ENCODE data around the gene CEP68. TPM values are rescaled to one million over a fixed set of nuclear protein-coding genes. Genes with fewer than 3 reads are reported as not detected.
"Not testable (repeated sequence)": the region's sequence is repeated elsewhere in the genome, so short reads cannot be mapped to it uniquely, and the experiment has no call there.

CEP68 gene
- polyA plus RNA-seq (ENCODE audit: insufficient read length in 4 of 4) = 10 to 100 TPM; 28.4 to 30.1 (median 29.6) TPM

DNA sequence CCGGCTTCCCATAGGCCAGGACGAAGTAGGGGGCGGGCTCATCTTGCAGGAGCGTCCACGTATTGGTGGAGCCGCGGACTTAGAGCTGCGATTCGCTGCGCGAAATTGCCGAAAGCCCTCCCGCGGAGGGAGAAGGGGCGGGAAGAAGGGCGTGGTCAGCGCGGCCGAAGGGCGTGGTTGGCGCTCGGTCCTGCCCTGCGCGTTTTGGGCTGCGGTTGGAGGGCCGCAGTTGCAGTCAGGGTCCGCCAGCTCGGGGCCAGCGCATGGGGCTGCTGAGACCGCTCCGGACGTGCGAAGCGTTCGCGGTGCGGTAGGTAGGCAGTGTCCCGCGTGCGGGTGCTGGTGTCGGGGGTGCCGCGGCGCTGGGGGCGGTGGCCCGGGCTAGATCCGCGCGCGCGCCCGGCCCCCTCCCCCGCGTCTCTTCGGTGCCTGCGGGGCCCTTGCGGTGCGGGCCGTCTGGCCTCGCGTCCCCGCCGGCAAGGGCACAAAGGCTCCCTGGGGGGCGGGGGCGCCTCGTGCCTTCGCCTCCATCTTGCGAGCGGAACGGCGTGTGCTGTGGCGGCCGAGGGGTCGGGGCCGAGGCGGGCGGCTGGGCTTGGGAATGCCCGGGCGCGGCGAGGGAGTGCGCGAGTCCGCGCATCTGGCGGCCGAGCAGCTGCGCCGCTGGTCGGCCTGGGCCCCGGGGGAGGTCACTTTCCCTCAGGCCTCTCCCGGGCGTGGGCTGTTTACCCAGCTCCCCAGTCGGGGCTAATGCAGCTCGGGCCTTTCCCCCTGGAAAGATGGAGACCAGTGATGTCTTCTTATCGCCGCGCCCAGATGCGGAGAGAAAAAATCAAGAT, at the start of gene CEP68:
CEP68 (plus strand) TSS at position 202 of the 839 bp plus-strand sequence. CDS start 13,029 bp downstream, outside the sequence.
- DNase-seq (ENCODE audit: low read depth in 4 of 4, low spot score in 2 of 4) = peak; percentile 88 to 96 (median 92)

DNA sequence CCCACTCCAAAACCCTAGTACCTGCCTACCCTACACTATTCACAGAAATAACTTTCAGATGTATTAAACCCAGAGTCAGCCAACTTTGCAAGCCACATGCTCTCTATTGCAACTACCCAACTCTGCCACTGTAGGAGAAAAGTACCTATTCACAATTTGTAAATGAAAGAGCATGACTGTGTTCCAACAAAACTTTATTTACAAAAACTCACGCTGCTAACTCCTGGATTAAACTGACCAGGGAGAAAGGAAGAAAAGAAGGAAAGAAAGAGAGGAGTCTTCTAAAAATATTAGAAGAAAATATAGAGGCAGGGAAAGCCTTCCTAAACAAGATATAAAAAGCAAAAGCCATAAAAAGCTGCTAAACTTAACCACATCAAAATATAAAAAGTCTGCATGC, 42.4 kb upstream of the CEP68 start:
- DNase-seq (ENCODE audit: low read depth in 4 of 4, low spot score in 2 of 4) = no peak

- no peak for DNase-seq (ENCODE audit: low read depth in 4 of 4, low spot score in 2 of 4)
Observed at GRCh38 chr2:65015731-65016130, 40.5 kb upstream of the CEP68 start.

GRCh38 chr2:65016789-65017188, 39.4 kb upstream of the CEP68 start:
- DNase-seq (ENCODE audit: low read depth in 4 of 4, low spot score in 2 of 4) = no peak

- DNase-seq (ENCODE audit: low read depth in 4 of 4, low spot score in 2 of 4) = no peak
Observed at GRCh38 chr2:65017335-65017734, 38.9 kb upstream of the CEP68 start.

DNA sequence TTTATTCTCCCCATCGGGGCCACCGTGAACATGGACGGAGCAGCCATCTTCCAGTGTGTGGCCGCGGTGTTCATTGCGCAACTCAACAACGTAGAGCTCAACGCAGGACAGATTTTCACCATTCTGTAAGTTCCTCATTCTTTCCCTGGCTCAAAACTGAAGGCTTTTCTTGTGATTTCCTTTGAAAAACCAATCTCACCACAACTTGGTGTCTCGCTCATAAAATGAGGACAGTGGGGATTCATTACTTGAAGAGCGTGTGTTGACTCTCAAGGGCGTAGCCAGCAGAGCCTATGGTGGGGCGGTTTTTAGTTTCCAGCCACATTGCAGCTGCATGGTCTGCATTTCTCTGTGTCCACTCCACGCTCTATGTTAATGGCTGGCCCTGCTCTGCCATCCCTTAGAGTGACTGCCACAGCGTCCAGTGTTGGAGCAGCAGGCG, 38.1 kb upstream of the CEP68 start:
- no peak for DNase-seq (ENCODE audit: low read depth in 4 of 4, low spot score in 2 of 4)

GRCh38 chr2:65019010-65019409, 37.2 kb upstream of the CEP68 start:
- no peak for DNase-seq (ENCODE audit: low read depth in 4 of 4, low spot score in 2 of 4)

DNA sequence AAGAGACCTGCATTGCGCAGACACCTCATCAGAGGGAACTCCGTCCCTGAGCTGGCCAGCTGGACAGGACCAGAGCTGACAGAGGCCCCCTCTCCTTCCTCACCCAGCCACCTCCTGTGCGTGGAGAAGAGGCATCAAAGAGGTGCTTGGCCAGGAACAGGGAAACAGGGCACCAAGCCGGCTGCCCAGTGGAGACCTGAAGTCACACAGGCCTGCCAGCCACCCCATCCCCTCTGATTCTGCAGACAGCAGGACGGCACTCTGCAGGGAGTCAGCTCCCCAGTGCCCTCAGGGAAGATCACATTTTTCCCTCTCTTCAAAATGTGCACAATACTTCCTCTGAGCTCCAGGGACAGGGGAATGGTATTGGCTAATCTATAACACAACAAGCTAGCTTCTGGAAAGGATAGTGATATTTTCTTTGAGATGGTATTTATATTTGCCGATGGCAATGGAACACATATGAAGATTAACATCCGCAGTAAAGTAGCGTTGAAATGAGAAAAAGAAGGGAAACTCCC, 36.5 kb upstream of the CEP68 start:
- DNase-seq (ENCODE audit: low read depth in 4 of 4, low spot score in 2 of 4) = no peak

GRCh38 chr2:65020251-65020650, 36.0 kb upstream of the CEP68 start:
- not testable (repeated sequence) for DNase-seq (ENCODE audit: low read depth in 4 of 4, low spot score in 2 of 4)

DNA sequence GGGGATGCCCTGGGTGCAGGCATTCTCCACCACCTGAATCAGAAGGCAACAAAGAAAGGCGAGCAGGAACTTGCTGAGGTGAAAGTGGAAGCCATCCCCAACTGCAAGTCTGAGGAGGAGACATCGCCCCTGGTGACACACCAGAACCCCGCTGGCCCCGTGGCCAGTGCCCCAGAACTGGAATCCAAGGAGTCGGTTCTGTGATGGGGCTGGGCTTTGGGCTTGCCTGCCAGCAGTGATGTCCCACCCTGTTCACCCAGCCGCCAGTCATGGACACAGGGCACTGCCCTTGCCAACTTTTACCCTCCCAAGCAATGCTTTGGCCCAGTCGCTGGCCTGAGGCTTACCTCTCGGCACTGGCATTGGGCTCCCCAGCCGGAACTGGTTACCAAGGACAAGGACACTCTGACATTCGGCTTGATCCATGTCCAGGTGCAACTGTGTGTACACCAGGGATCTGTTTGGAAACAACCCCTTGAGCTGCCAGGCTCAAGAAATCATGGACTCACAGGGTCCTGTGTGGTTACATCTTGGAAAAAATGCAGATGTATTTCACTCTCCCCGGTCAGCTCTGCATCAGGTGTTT, 35.2 kb upstream of the CEP68 start:
- no peak for DNase-seq (ENCODE audit: low read depth in 4 of 4, low spot score in 2 of 4)

DNA sequence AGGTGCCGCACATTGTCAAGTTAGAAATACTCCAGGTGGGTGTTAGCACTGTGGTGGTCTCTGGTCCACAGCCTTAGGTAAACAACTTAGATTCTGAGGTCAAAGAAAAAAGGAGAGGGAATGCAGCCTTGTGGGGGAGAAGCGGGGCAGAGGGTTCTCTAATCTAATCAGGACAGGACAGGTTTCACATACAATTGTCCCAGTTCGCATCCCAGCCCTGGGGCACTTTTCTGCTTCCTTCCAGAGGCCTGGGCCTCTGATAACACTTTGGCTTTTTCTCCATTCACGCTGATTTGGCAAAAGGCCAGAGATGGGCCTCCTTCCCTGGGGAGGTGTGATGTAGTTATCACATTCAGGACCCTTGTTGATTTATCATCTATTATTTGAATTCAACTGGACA, 34.5 kb upstream of the CEP68 start:
- DNase-seq (ENCODE audit: low read depth in 4 of 4, low spot score in 2 of 4) = no peak

DNA sequence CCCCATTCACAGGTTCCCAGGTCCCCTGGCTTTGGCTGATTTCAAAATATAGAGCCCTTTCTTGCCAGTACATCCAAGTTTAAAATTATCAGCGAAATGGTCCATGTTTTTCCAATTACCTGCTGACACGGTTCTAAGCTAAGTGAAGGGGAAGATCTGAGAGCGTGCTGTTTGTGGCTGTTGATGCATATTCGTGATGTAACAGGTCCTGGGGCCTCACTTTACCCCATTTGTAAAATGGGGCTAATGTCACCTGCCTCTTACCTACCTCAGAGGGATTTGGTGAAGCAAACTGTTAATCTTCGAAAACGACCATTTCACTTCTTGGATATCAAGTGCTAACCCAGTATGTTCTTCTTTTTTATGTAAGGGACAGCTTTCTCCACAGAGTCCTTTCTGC, 34.0 kb upstream of the CEP68 start:
- no peak for DNase-seq (ENCODE audit: low read depth in 4 of 4, low spot score in 2 of 4)

- DNase-seq (ENCODE audit: low read depth in 4 of 4, low spot score in 2 of 4) = no peak
Observed at GRCh38 chr2:65023742-65024141, 32.5 kb upstream of the CEP68 start.

DNA sequence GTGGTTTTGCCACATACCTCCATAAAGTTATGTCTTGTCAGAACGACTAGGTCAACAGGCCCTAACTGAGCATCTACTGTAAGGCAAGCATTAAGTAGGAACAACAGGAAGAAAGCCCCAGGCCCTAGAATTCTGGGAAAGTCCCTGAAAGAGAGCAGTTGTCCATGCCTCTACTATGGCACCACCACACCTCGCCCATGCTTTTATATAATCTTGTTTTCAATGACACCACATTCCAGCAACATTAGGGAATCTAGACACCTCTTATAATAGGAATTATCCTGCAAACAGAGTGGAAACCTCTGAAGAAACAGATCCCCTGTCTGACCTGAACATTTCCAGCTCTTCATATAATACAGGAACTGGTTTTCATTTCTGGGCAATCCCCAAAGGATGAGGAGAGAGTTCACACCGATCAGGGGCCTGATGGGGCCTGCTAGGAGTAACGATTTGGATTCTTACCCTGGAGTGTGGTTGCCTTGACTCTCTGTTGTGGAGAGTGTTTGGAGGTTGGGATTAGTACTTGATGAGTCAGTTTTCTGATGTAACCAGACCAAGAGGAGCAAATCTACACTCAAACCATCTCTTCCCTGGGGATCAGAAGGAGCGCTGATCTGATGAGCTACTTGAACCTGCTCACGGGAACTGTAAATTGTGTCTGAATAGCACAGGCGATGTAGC, 31.9 kb upstream of the CEP68 start:
- no peak for DNase-seq (ENCODE audit: low read depth in 4 of 4, low spot score in 2 of 4)

GRCh38 chr2:65025453-65026123, 30.6 kb upstream of the CEP68 start:
- DNase-seq (ENCODE audit: low read depth in 4 of 4, low spot score in 2 of 4) = no peak

- no peak for DNase-seq (ENCODE audit: low read depth in 4 of 4, low spot score in 2 of 4)
Observed at GRCh38 chr2:65026154-65026553, 30.1 kb upstream of the CEP68 start.

DNA sequence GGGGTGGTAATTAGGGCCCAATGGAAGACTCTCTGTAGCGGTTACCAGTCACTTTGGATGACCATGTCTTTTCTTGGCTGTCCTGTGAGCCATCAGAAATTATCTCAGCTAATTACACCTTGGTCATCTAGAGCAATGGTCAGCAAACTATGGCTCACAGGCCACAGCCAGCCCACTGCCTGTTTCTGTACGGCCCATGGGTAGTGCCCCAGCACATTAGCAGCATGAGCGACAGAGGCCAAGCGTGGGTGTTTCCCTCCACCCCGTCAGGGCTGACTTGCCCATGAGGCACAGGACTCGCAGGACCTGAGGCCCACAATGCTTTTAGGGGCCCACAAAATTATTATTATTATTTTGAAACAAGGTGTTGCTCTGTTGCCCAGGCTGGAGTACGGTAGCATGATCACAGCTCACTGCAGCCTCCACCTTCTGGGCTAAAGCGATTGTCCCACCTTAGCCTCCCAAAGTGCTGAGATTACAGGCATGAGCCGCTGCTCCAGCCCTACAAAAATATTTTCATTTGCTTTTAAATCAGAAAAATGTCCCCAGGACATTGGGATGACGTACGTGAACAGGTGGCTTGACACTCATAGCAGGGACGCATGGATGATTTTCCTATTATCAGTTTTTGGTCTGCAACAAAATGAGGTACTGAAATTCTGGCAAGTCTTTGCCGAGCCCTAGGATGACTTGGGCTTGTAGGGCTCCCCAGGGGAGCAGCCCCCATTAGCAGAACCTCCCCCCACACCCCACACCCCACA, 29.3 kb upstream of the CEP68 start:
- no peak for DNase-seq (ENCODE audit: low read depth in 4 of 4, low spot score in 2 of 4)

DNA sequence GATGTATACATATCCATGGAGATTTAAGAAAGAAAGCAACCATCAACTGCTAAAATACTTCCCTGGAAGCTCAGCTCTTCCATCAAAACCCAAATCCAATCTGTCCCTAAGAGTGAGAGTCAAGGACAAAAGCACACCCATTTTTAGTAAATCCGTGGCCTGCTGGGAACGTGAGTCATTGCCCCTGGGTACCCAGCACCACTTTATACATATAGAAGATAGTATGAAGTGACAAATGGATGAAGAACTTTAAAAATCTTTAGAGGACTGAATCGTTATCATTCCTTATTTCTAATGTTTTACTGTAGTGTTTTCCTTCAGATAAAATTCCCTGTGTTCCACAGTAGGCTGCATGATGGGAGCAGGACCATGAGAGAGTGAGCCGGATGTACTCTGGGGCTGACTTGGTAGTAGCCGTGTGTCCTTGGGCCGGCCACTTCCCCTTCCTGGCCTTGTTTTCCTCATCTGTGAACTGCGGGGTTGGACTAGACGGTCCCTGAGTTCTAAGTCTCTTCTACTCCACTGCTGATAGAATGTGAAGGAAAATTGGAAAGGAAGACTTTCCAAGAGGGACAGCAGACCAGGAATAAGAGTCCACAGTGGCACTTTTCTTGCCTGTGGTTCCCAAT, 28.5 kb upstream of the CEP68 start:
- DNase-seq (ENCODE audit: low read depth in 4 of 4, low spot score in 2 of 4) = no peak

- no peak for DNase-seq (ENCODE audit: low read depth in 4 of 4, low spot score in 2 of 4)
Observed at GRCh38 chr2:65030476-65031332, 25.5 kb upstream of the CEP68 start.

Data from left renal cortex interstitium (tissue), 4 donors.